ENCODE results near the gene LMNTD2.

- TF ChIP-seq POLR2A (IDR thresholded peaks at IDR 0.05) (no peak), CTCF (IDR thresholded peaks at IDR 0.05) (no peak)
Observed at GRCh38 chr11:516400-516799, 44.1 kb downstream of the LMNTD2 start.
